ENCODE measurements around the gene CCDC6. TPM values are rescaled to one million over a fixed set of nuclear protein-coding genes. Genes with fewer than 3 reads are reported as not detected.

The CCDC6 gene
- total RNA-seq, 1 donor from 2014 or later, result 47.4 TPM

DNA sequence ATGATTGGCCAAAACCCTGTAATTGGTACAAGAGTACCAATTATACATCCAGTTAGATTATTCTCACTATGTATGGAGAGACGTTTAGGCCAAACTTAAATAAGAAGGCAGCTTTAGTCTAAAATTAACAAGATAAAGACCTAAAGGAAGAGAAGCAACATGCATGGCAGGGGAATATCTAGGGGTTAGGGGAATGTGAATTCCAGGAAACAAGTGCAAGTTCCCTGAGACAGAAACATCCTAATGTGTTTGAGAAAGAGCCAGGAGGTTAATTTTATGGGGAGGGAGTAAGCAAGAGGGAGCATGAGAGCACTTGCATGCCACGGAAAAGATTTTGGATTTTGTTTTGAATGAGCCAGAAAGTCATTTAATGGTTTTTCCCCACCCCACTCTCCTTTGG lies 39.6 kb upstream of the CCDC6 start:
- H3K36me3 ChIP-seq, result no peaks in the 10 kb centered on the region
- H3K9me3 ChIP-seq, result no peaks in the 10 kb centered on the region
- no peak overlapping the region for H3K4me3 ChIP-seq
- H3K4me1 ChIP-seq, result no peaks in the 10 kb centered on the region
- no peak overlapping the region for H3K27ac ChIP-seq
- TF ChIP-seq, protein P1, sequence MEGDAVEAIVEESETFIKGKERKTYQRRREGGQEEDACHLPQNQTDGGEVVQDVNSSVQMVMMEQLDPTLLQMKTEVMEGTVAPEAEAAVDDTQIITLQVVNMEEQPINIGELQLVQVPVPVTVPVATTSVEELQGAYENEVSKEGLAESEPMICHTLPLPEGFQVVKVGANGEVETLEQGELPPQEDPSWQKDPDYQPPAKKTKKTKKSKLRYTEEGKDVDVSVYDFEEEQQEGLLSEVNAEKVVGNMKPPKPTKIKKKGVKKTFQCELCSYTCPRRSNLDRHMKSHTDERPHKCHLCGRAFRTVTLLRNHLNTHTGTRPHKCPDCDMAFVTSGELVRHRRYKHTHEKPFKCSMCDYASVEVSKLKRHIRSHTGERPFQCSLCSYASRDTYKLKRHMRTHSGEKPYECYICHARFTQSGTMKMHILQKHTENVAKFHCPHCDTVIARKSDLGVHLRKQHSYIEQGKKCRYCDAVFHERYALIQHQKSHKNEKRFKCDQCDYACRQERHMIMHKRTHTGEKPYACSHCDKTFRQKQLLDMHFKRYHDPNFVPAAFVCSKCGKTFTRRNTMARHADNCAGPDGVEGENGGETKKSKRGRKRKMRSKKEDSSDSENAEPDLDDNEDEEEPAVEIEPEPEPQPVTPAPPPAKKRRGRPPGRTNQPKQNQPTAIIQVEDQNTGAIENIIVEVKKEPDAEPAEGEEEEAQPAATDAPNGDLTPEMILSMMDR (IDR thresholded peaks at IDR 0.05), result no peak
- TF ChIP-seq POLR2A (IDR thresholded peaks at IDR 0.05) (no peak), POLR2AphosphoS5 (IDR thresholded peaks at IDR 0.05; ENCODE audit: insufficient read depth in 1 of 2, low read depth in 1 of 2) (no peak)
- intact Hi-C loops (cut with DNase I), result no loop called here
- no peak for DNase-seq (ENCODE audit: extremely low spot score in 2 of 2)
- no peaks in the 10 kb centered on the region for H3K27me3 ChIP-seq

DNA sequence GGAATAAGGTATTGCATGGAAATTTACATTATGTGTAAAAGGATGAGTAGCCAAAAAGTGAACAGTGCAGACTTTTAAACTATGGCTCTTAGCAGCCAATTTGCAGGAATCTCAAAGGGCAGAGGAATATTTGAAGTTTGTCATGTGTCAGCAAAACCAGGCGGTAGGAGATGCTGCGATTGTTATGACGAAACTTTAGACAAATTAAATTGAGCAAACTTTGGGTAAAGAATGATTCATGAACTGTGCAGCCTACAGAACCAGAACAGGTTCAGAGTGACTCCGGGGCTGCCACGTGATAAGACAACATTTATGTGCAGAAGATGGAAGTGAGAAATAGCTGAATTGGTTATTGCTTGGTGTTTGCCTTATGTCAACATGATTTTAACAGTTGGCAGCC lies 39.2 kb upstream of the CCDC6 start:
- Histone ChIP-seq H3K4me3 (no peak overlapping the region), H3K9me3 (no peaks in the 10 kb centered on the region), H3K36me3 (no peaks in the 10 kb centered on the region), H3K4me1 (no peaks in the 10 kb centered on the region), H3K27me3 (no peaks in the 10 kb centered on the region), H3K27ac (no peak overlapping the region)
- intact Hi-C loops (cut with DNase I), result no loop called here
- TF ChIP-seq POLR2AphosphoS5 (IDR thresholded peaks at IDR 0.05; ENCODE audit: insufficient read depth in 1 of 2, low read depth in 1 of 2) (peak in 1 of 2 donors; percentile 18), POLR2A (IDR thresholded peaks at IDR 0.05) (no peak)
- no peak for DNase-seq (ENCODE audit: extremely low spot score in 2 of 2)

DNA sequence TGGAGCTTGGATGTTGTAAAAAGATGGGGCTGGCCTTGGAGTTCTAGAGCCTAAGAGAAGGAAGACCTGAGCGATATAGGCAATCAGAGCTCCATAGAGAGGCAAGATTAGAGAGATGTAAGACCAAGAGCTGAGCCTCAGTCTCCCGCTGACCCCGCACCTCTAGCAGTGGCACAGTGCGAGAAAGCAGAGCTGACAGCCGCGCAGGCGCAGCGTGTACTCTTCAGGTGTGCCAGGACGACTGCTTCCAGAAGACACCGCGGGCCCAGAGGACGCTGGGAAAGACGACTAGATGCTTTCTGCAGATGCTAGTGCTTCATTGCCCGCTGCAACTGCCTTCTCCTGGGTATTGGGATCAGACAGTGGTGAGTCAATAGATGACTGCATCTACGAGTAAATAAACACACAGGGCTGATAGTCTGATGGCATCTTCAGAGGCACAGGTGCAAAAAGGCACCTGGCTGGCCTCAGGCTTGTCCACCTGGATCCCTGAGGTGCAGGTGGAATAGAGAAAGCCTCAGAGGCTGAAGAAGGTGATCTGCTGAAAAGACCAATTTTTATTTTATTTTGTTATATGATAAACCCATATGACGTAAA lies 38.1 kb upstream of the CCDC6 start:
- Histone ChIP-seq H3K9me3 (no peaks in the 10 kb centered on the region), H3K36me3 (no peaks in the 10 kb centered on the region), H3K4me3 (no peak overlapping the region), H3K4me1 (no peaks in the 10 kb centered on the region), H3K27ac (no peak overlapping the region), H3K27me3 (no peaks in the 10 kb centered on the region)
- TF ChIP-seq, protein P1 (IDR thresholded peaks at IDR 0.05), result no peak
- TF ChIP-seq POLR2AphosphoS5 (IDR thresholded peaks at IDR 0.05; ENCODE audit: insufficient read depth in 1 of 2, low read depth in 1 of 2), result no peak
- TF ChIP-seq POLR2A (IDR thresholded peaks at IDR 0.05), result no peak
- intact Hi-C loops (cut with DNase I), result no loop called here
- no peak for DNase-seq (ENCODE audit: extremely low spot score in 2 of 2)

DNA sequence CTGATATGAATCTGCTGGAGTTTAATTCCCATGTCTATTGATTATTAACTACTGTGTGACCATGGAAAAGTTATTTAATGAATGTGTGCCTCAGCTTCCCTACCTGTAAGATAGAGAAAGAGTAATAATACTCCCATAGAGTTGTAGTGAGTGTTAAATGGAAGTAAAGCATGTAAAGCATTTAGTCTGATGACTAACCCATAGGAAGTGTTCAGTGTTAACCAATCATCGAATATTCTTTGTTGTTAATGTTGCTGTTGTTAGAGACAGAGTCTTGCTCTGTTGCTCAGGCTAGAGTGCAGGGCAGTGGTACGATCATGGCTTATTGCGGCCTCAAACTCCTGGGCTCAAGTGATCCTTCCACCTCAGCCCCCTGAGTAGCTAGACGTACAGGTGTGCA lies 36.2 kb upstream of the CCDC6 start:
- Histone ChIP-seq H3K36me3 (no peaks in the 10 kb centered on the region), H3K9me3 (no peaks in the 10 kb centered on the region), H3K27ac (no peak overlapping the region), H3K4me1 (no peaks in the 10 kb centered on the region), H3K4me3 (no peak overlapping the region), H3K27me3 (no peaks in the 10 kb centered on the region)
- no peak for DNase-seq (ENCODE audit: extremely low spot score in 2 of 2)
- TF ChIP-seq, protein P1 (IDR thresholded peaks at IDR 0.05), result no peak
- TF ChIP-seq POLR2A (IDR thresholded peaks at IDR 0.05), result no peak
- TF ChIP-seq POLR2AphosphoS5 (IDR thresholded peaks at IDR 0.05; ENCODE audit: insufficient read depth in 1 of 2, low read depth in 1 of 2), result no peak
- intact Hi-C loops (cut with DNase I), result no loop called here

DNA sequence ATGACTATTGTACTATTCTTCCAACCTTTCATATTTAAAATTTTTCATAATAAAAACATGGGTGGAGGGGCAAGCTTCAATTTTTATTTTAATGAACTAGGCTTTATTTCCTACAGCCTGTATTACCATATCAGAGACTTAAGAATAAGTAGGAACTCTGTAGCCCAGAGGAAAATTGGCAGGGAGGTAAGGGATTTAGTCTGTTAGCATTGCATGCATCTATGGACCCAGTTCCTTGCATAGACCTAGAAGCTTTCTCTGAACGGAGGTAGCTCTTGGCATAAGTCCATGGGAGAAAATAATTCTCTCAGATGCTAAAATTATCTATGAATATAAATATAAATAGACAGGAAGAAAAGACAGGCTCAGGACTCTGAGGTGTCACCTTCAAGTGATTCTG lies 31.4 kb upstream of the CCDC6 start:
- Histone ChIP-seq H3K4me3 (no peak overlapping the region), H3K27ac (no peak overlapping the region), H3K4me1 (no peaks in the 10 kb centered on the region), H3K27me3 (no peaks in the 10 kb centered on the region), H3K36me3 (no peaks in the 10 kb centered on the region), H3K9me3 (no peaks in the 10 kb centered on the region)
- TF ChIP-seq, protein P1 (IDR thresholded peaks at IDR 0.05), result no peak
- TF ChIP-seq POLR2A (IDR thresholded peaks at IDR 0.05) (no peak), POLR2AphosphoS5 (IDR thresholded peaks at IDR 0.05; ENCODE audit: insufficient read depth in 1 of 2, low read depth in 1 of 2) (no peak)
- DNase-seq (ENCODE audit: extremely low spot score in 2 of 2), result no peak
- intact Hi-C loops (cut with DNase I), result no loop called here

All from vagina (tissue), 2 donors.